ENCODE measurements around the gene ABCA2. TPM values are rescaled to one million over a fixed set of nuclear protein-coding genes. Genes with fewer than 3 reads are reported as not detected.

ABCA2 gene
- total RNA-seq, 1 donor from 2014 or later: 16.2 TPM

DNA sequence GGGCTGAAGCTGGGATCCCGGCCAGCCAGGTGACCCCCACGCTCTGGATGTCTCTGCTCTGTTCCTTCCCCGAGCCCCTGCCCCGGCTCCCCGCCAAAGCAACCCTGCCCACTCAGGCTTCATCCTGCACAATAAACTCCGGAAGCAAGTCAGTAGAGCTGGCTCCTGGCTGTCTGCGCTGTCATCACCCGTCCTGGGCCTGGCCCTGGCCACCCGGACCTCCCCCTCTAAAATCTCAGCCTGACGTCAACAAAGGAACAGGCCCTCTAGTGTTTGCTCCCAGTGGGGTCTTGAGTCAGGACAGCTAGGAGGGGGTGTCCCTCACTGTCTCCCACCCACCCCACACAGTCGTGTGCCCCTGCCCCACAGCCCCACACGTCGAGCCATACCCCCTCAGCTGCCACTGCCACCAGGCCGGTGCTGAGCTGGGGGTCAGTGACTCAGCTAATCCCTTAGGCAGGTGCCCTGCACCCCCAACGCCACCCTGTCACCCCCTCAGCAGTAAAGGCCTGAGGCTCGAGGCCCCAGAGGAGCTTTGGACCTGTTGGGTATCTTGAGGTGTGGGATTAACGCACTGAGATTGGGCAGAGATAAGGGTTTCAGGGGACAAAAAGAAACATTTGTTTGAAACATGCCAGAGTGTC lies 46.3 kb downstream of the ABCA2 start:
- no peaks in the 10 kb centered on the region for H3K9me3 ChIP-seq (ENCODE audit: insufficient read depth, low read depth, low read length)
- no peak for DNase-seq (ENCODE audit: low read depth)
- Mint-ChIP-seq H3K36me3 (ENCODE audit: low read depth, unreplicated experiment) (peaks cover 3% of the 10 kb centered on the region), H3K27ac (ENCODE audit: unreplicated experiment) (no peak overlapping the region), H3K9me3 (ENCODE audit: unreplicated experiment) (no peaks in the 10 kb centered on the region), H3K27me3 (ENCODE audit: low read depth, unreplicated experiment) (peaks cover 21% of the 10 kb centered on the region), H3K4me3 (ENCODE audit: unreplicated experiment) (no peak overlapping the region), H3K4me1 (ENCODE audit: low read depth, unreplicated experiment) (no peaks in the 10 kb centered on the region)
- H3K27me3 ChIP-seq (ENCODE audit: insufficient read depth, low read length): peaks cover 21% of the 10 kb centered on the region
- H3K9ac ChIP-seq (ENCODE audit: low read length): no peak overlapping the region
- FAIRE-seq: no peak
- H4K20me1 ChIP-seq (ENCODE audit: insufficient read depth, low read length): no peaks in the 10 kb centered on the region
- H3K4me2 ChIP-seq (ENCODE audit: low read length): no peak overlapping the region
- H3K79me2 ChIP-seq (ENCODE audit: insufficient read depth, low read length): no peaks in the 10 kb centered on the region
- no peaks in the 10 kb centered on the region for H3K36me3 ChIP-seq (ENCODE audit: insufficient read depth, low read length)
- peaks cover 5% of the 10 kb centered on the region for H3K4me1 ChIP-seq (ENCODE audit: insufficient read depth, low read length)
- H3K4me3 ChIP-seq (ENCODE audit: insufficient read depth, low read depth, low read length): no peak overlapping the region
- no peak overlapping the region for H2AFZ ChIP-seq (ENCODE audit: low read depth, low read length)
- no peak overlapping the region for H3K27ac ChIP-seq (ENCODE audit: low read depth, low read length)
- TF ChIP-seq CTCF (IDR thresholded peaks at IDR 0.05; ENCODE audit: insufficient read depth, low read depth, low read length) (no peak), EZH2 (IDR thresholded peaks at IDR 0.05; ENCODE audit: insufficient read depth, low read length) (no peak)

DNA sequence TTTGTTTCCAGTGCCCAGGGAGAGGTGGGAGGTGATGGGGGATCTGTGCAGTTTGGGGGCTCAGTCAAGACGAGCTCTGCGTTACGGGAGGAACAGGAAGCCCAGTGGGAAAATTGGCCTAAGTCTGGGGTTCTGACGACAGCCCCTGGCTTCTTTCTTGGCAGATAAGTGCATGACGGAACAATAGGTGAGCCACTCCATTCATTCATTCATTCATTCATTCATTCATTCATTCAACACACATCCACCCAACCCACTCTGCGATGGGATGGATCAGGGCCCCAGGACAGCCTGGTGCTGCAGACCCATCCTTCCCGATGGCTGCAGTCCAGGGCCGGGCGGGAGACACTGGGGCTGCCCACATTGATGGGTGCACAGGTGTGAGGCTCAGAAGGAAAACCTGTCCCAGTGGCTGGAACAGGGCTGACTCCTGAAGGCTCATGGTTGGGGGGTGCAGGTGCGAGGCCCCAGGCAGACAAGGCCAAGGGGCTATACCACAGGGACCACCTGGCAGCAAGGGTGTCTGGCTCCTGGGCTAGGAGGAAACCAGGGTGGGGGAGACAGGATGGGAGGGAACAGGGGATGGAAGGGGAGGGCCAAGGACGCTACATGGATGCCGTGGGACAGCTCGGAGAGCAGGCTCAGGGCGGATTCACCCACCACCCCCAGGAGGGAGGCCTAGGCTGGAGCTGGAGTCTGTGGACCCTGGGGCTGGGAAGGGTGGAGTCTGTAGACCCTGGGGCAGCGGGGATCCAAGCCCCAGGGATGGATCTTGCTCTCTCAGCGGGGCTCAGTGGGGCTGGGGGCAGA lies 47.2 kb downstream of the ABCA2 start:
- H3K4me3 ChIP-seq (ENCODE audit: insufficient read depth, low read depth, low read length): no peak overlapping the region
- Mint-ChIP-seq H3K27ac (ENCODE audit: unreplicated experiment) (no peak overlapping the region), H3K36me3 (ENCODE audit: low read depth, unreplicated experiment) (peaks cover 3% of the 10 kb centered on the region), H3K9me3 (ENCODE audit: unreplicated experiment) (no peaks in the 10 kb centered on the region), H3K4me1 (ENCODE audit: low read depth, unreplicated experiment) (no peaks in the 10 kb centered on the region), H3K27me3 (ENCODE audit: low read depth, unreplicated experiment) (peaks cover 19% of the 10 kb centered on the region), H3K4me3 (ENCODE audit: unreplicated experiment) (no peak overlapping the region)
- H2AFZ ChIP-seq (ENCODE audit: low read depth, low read length): no peak overlapping the region
- DNase-seq (ENCODE audit: low read depth): no peak
- peaks cover 5% of the 10 kb centered on the region for H3K4me1 ChIP-seq (ENCODE audit: insufficient read depth, low read length)
- H3K9ac ChIP-seq (ENCODE audit: low read length): no peak overlapping the region
- no peaks in the 10 kb centered on the region for H3K9me3 ChIP-seq (ENCODE audit: insufficient read depth, low read depth, low read length)
- H3K36me3 ChIP-seq (ENCODE audit: insufficient read depth, low read length): no peaks in the 10 kb centered on the region
- no peaks in the 10 kb centered on the region for H4K20me1 ChIP-seq (ENCODE audit: insufficient read depth, low read length)
- TF ChIP-seq EZH2 (IDR thresholded peaks at IDR 0.05; ENCODE audit: insufficient read depth, low read length) (no peak), CTCF (IDR thresholded peaks at IDR 0.05; ENCODE audit: insufficient read depth, low read depth, low read length) (no peak)
- no peak overlapping the region for H3K4me2 ChIP-seq (ENCODE audit: low read length)
- no peaks in the 10 kb centered on the region for H3K79me2 ChIP-seq (ENCODE audit: insufficient read depth, low read length)
- no peak overlapping the region for H3K27ac ChIP-seq (ENCODE audit: low read depth, low read length)
- no peak for FAIRE-seq
- H3K27me3 ChIP-seq (ENCODE audit: insufficient read depth, low read length): peaks cover 16% of the 10 kb centered on the region
